IMR-90 (cell line): Measurements from ENCODE around the gene ERN1. TPM values are rescaled to one million over a fixed set of nuclear protein-coding genes. Genes with fewer than 3 reads are reported as not detected.

Source experiments
- ATAC-seq: fragments of 200-7000 bp; cut with Tn5 transposase; 2 replicates; pipeline ENCODE4 v1.9.1; 2020; ENCODE audit warnings: low read depth, mild to moderate bottlenecking, moderate library complexity
- BruUV-seq: library from RNA; stranded (reverse); fragments of 400-500 nt; replicated peaks from 2 replicates; lab custom pipeline; 2021; lab: Mats Ljungman, UMichigan
- CTCF ChIA-PET: fragments of 300-600 bp; formaldehyde crosslinking; extraction: SDS; loops from one replicate; lab custom pipeline; 2021; ENCODE audit warnings: antibody characterized with exemption; lab: Yijun Ruan, JAX
- POLR2A ChIA-PET: fragments of 300-600 bp; sonication (Branson Sonifier 250); formaldehyde crosslinking; loops from one replicate; lab custom pipeline; 2022; ENCODE audit warnings: antibody characterized with exemption; ENCODE audit not compliant: unreplicated experiment; lab: Charles Lee
- DNase-seq: peaks from one replicate; pipeline ENCODE4 v3.0.0; 2013
- H2AFZ ChIP-seq: replicated peaks from 2 replicates; pipeline ENCODE3; 2013; ENCODE audit warnings: low read length, mild to moderate bottlenecking; ENCODE audit not compliant: poor library complexity
- H2AK5ac ChIP-seq: 2 replicates; pipeline ENCODE4 v1.6.1; 2013; ENCODE audit warnings: low read depth, low read length, inconsistent platforms
- H2AK9ac ChIP-seq: replicated peaks from 2 replicates; pipeline ENCODE3; 2013; ENCODE audit warnings: mild to moderate bottlenecking, low read depth, low read length, moderate library complexity; ENCODE audit not compliant: poor library complexity
- H2BK120ac ChIP-seq: 2 replicates; pipeline ENCODE4 v1.6.1; 2013; ENCODE audit warnings: low read depth, low read length, inconsistent platforms
- H2BK15ac ChIP-seq: 3 replicates; pipeline ENCODE4 v1.6.1; 2013; ENCODE audit warnings: low read depth, low read length, inconsistent platforms
- H2BK20ac ChIP-seq: 2 replicates; pipeline ENCODE4 v1.6.1; 2013; ENCODE audit warnings: low read depth, mild to moderate bottlenecking, inconsistent platforms, low read length, moderate library complexity
- H2BK5ac ChIP-seq: 2 replicates; pipeline ENCODE4 v1.6.1; 2013; ENCODE audit warnings: mild to moderate bottlenecking, low read depth, low read length, inconsistent platforms; ENCODE audit not compliant: poor library complexity, severe bottlenecking
- H3K14ac ChIP-seq: replicated peaks from 2 replicates; pipeline ENCODE4 v1.6.1; 2013; ENCODE audit warnings: low read depth, low read length, inconsistent platforms
- H3K18ac ChIP-seq: 2 replicates; pipeline ENCODE4 v1.6.1; 2013; ENCODE audit warnings: low read depth, low read length, control low read depth
- H3K23ac ChIP-seq: 2 replicates; pipeline ENCODE4 v1.6.1; 2013; ENCODE audit warnings: low read depth, low read length, inconsistent platforms
- H3K27ac ChIP-seq: 2 replicates; pipeline ENCODE4 v1.5.1; 2013; ENCODE audit warnings: mild to moderate bottlenecking, control low read depth, low read length; ENCODE audit not compliant: insufficient read depth
- H3K27me3 ChIP-seq: 2 replicates; pipeline ENCODE4 v1.6.1; 2013; ENCODE audit warnings: low read length; ENCODE audit not compliant: control insufficient read depth, insufficient read depth
- H3K36me3 ChIP-seq: 2 replicates; pipeline ENCODE4 v1.6.1; 2013; ENCODE audit warnings: low read length, mixed read lengths; ENCODE audit not compliant: control insufficient read depth, insufficient read depth
- H3K4ac ChIP-seq: 2 replicates; pipeline ENCODE4 v1.6.1; 2013; ENCODE audit warnings: low read depth, low read length, inconsistent platforms
- H3K4me1 ChIP-seq: 2 replicates; pipeline ENCODE4 v1.6.1; 2013; ENCODE audit warnings: low read length, mixed read lengths; ENCODE audit not compliant: control insufficient read depth, insufficient read depth
- H3K4me2 ChIP-seq: 2 replicates; pipeline ENCODE4 v1.6.1; 2013; ENCODE audit warnings: low read depth, mild to moderate bottlenecking, control low read depth, low read length, moderate library complexity
- H3K4me3 ChIP-seq: 2 replicates; pipeline ENCODE4 v1.5.1; 2013; ENCODE audit warnings: low read depth, mild to moderate bottlenecking, control low read depth, low read length, moderate library complexity; ENCODE audit not compliant: insufficient read depth
- H3K56ac ChIP-seq: 2 replicates; pipeline ENCODE4 v1.6.1; 2013; ENCODE audit warnings: low read length, inconsistent platforms; ENCODE audit not compliant: insufficient read depth; ENCODE audit errors: extremely low read depth
- H3K79me1 ChIP-seq, 2 experiments: 2 replicates each; pipeline ENCODE4 v1.6.1; 2013; ENCODE audit warnings: low read length in 2 of 2, inconsistent platforms in 1 of 2, low read depth in 1 of 2
- H3K9ac ChIP-seq: 2 replicates; pipeline ENCODE4 v1.6.1; 2013; ENCODE audit warnings: low read depth, low read length, control low read depth
- H3K9me1 ChIP-seq: 2 replicates; pipeline ENCODE4 v1.6.1; 2013; ENCODE audit warnings: low read length, inconsistent platforms; ENCODE audit not compliant: insufficient read depth
- H3K9me3 ChIP-seq: 2 replicates; pipeline ENCODE4 v1.6.1; 2013; ENCODE audit warnings: low read length; ENCODE audit not compliant: control insufficient read depth, insufficient read depth
- H4K20me1 ChIP-seq: 2 replicates; pipeline ENCODE4 v1.6.1; 2013; ENCODE audit warnings: low read length, inconsistent platforms; ENCODE audit not compliant: insufficient read depth
- H4K5ac ChIP-seq: 2 replicates; pipeline ENCODE4 v1.6.1; 2013; ENCODE audit warnings: mild to moderate bottlenecking, low read depth, low read length, control low read depth
- H4K8ac ChIP-seq, 2 experiments: 2 replicates each; pipeline ENCODE4 v1.6.1; 2013; ENCODE audit warnings: low read depth in 2 of 2, low read length in 2 of 2, control low read depth in 1 of 2, inconsistent platforms in 1 of 2
- H4K91ac ChIP-seq: 2 replicates; pipeline ENCODE4 v1.6.1; 2013; ENCODE audit warnings: low read depth, low read length, inconsistent platforms; ENCODE audit not compliant: insufficient read depth
- BHLHE40 ChIP-seq: fragments of 150-350 bp; IDR thresholded peaks from 2 replicates; pipeline ENCODE4 v1.6.1; 2016; ENCODE audit warnings: mild to moderate bottlenecking, low read depth, low read length
- CEBPB ChIP-seq: IDR thresholded peaks from 2 replicates; pipeline ENCODE4 v1.6.1; 2012; ENCODE audit warnings: low read depth, low read length, improper control_type of control experiment
- CHD1 ChIP-seq: IDR thresholded peaks from 2 replicates; pipeline ENCODE4 v1.6.1; 2012; ENCODE audit warnings: low read depth, low read length, improper control_type of control experiment
- CTCF ChIP-seq: conservative IDR thresholded peaks from 2 replicates; pipeline ENCODE4 v1.5.1; 2012; ENCODE audit warnings: mild to moderate bottlenecking, low read depth, low read length, improper control_type of control experiment
- ELK1 ChIP-seq: fragments of 150-350 bp; IDR thresholded peaks from 2 replicates; pipeline ENCODE4 v1.6.1; 2016; ENCODE audit warnings: low read depth, mild to moderate bottlenecking, low read length, moderate library complexity, borderline replicate concordance
- FOS ChIP-seq: fragments of 150-350 bp; IDR thresholded peaks from 2 replicates; pipeline ENCODE4 v1.6.1; 2016; ENCODE audit warnings: low read depth, low read length
- MAFK ChIP-seq: IDR thresholded peaks from 2 replicates; pipeline ENCODE4 v1.6.1; 2012; ENCODE audit warnings: low read depth, low read length, improper control_type of control experiment
- MAZ ChIP-seq: IDR thresholded peaks from 2 replicates; pipeline ENCODE4 v1.6.1; 2012; ENCODE audit warnings: low read depth, mild to moderate bottlenecking, low read length, improper control_type of control experiment, moderate library complexity, borderline replicate concordance
- MXI1 ChIP-seq: IDR thresholded peaks from 2 replicates; pipeline ENCODE4 v1.6.1; 2012; ENCODE audit warnings: low read depth, mild to moderate bottlenecking, low read length, moderate library complexity, borderline replicate concordance
- NFE2L2 ChIP-seq: fragments of 150-350 bp; IDR thresholded peaks from 2 replicates; pipeline ENCODE4 v1.6.1; 2016; ENCODE audit warnings: low read depth, mild to moderate bottlenecking, low read length
- POLR2A ChIP-seq: IDR thresholded peaks from 2 replicates; pipeline ENCODE4 v1.6.1; 2012; ENCODE audit warnings: mild to moderate bottlenecking, low read depth, low read length
- RAD21 ChIP-seq: IDR thresholded peaks from 2 replicates; pipeline ENCODE4 v1.6.1; 2012; ENCODE audit warnings: low read length, improper control_type of control experiment
- RCOR1 ChIP-seq: IDR thresholded peaks from 2 replicates; pipeline ENCODE4 v1.6.1; 2012; ENCODE audit warnings: mild to moderate bottlenecking, low read length, improper control_type of control experiment; ENCODE audit not compliant: insufficient replicate concordance
- RFX5 ChIP-seq: IDR thresholded peaks from 2 replicates; pipeline ENCODE4 v1.8.0; 2012; ENCODE audit warnings: low read depth, mild to moderate bottlenecking, low read length, moderate library complexity
- SMC3 ChIP-seq: fragments of 150-350 bp; IDR thresholded peaks from 2 replicates; pipeline ENCODE4 v1.6.1; 2016; ENCODE audit warnings: low read depth, mild to moderate bottlenecking, antibody characterized with exemption, low read length, moderate library complexity
- USF2 ChIP-seq: fragments of 150-350 bp; IDR thresholded peaks from 2 replicates; pipeline ENCODE4 v1.6.1; 2017; ENCODE audit warnings: mild to moderate bottlenecking, antibody characterized with exemption, low read length, low read depth
- WGBS, 2 experiments: methylation state at CpG; one replicate each; pipeline versions ENCODE4 v1.1.5 to v1.1.7; 2013; ENCODE audit warnings: missing lambda C conversion rate in 2 of 2; ENCODE audit not compliant: insufficient read length in 1 of 2; ENCODE audit errors: extremely low coverage in 2 of 2; 5-methylcytosine and 5-hydroxymethylcytosine counted together
- dilution Hi-C: fragments of 300-500 bp; cut with HindIII; formaldehyde crosslinking; loops from one replicate; pipeline ENCODE4 v1.14.3; 2018; ENCODE audit warnings: low sequenced_read_pairs; ENCODE audit not compliant: unreplicated experiment
- in situ Hi-C: fragments of 300-500 bp; cut with MboI; formaldehyde crosslinking; loops from 3 replicates; pipeline ENCODE4 v1.14.3; 2019; ENCODE audit warnings: low sequenced_read_pairs, inconsistent platforms, mixed read lengths
- intact Hi-C: fragments of 100-400 bp; cut with micrococcal nuclease; formaldehyde crosslinking; loops from 2 replicates; pipeline ENCODE4 v1.10.0; 2022
- polyA plus RNA-seq, 3 experiments: library from polyadenylated mRNA; depleted of rRNA; stranded (reverse); fragments of >200 nt; gene quantifications; 2 replicates each; pipeline ENCODE4 v1.2.3, GENCODE V29; 2012; ENCODE audit warnings: low replicate concordance in 1 of 3
- total RNA-seq: library from RNA; depleted of rRNA; stranded (reverse); fragments of >200 nt; gene quantifications from 2 replicates; pipeline ENCODE4 v1.2.3, GENCODE V29; 2012

Gene ERN1
- total and polyA plus RNA-seq, 2 of the 4 experiments (the other 2 are of a cell fraction) = 2.7 to 4.1 TPM

GRCh38 chr17:64152428-64153125, 22.6 kb upstream of the ERN1 start:
- no peak overlapping the region for H3K4me3 ChIP-seq
- intact Hi-C loops (no loop called here), in situ Hi-C loops (no loop called here), dilution Hi-C loops (no loop called here)
- POLR2A ChIA-PET = no interaction called here
- no peak overlapping the region for H3K9ac ChIP-seq
- H3K4me2 ChIP-seq = no peak overlapping the region
- H3K56ac ChIP-seq = no peak overlapping the region
- H2AK9ac ChIP-seq = no peak overlapping the region
- H2AK5ac ChIP-seq = no peak overlapping the region; the same call in 1 of the 2 replicates
- H3K14ac ChIP-seq = no peak overlapping the region
- H3K4me1 ChIP-seq = peaks cover 11% of the 10 kb centered on the region
- BruUV-seq = no TSS peak
- H3K27me3 ChIP-seq = no peaks in the 10 kb centered on the region
- DNase-seq (no peak), ATAC-seq (no peak)
- no peak overlapping the region for H4K91ac ChIP-seq
- H2AFZ ChIP-seq = no peak overlapping the region
- H4K20me1 ChIP-seq = peaks cover 9% of the 10 kb centered on the region; the same call in 1 of the 2 replicates
- no peaks in the 10 kb centered on the region for H3K9me3 ChIP-seq
- TF ChIP-seq CHD1 (no peak), FOS (no peak), NFE2L2 (no peak), RCOR1 (no peak), CEBPB (no peak), RFX5 (no peak), MAFK (no peak), CTCF (no peak), RAD21 (no peak), BHLHE40 (no peak), MAZ (no peak), ELK1 (no peak), POLR2A (no peak), MXI1 (no peak), SMC3 (no peak), USF2 (no peak)
- CTCF ChIA-PET = no interaction called here
- H4K8ac ChIP-seq = no peak overlapping the region
- no peak overlapping the region for H2BK120ac ChIP-seq
- WGBS, 2 experiments = no CpG with 5 or more reads among the region's 7 CpGs
- H3K23ac ChIP-seq = no peak overlapping the region
- H4K5ac ChIP-seq = no peak overlapping the region
- no peak overlapping the region for H2BK5ac ChIP-seq
- no peak overlapping the region for H2BK15ac ChIP-seq
- H3K18ac ChIP-seq = no peak overlapping the region
- peaks cover 7% of the 10 kb centered on the region; the same call in 1 of the 2 replicates for H3K36me3 ChIP-seq
- H2BK20ac ChIP-seq = no peak overlapping the region
- H3K27ac ChIP-seq = no peak overlapping the region
- peaks cover 12% of the 10 kb centered on the region for H3K9me1 ChIP-seq
- no peak overlapping the region for H3K4ac ChIP-seq
- peaks cover 0 to 10% of the 10 kb centered on the region in 2 experiments; a peak in 1 of 4 replicates for H3K79me1 ChIP-seq
